HepG2 (cell line): Measurements from ENCODE around the gene ETS1.

Experiments
- CEBPB ChIP-seq: IDR thresholded peaks from 2 replicates; pipeline ENCODE4 v1.6.1; 2011; ENCODE audit warnings: low read depth, low read length, improper control_type of control experiment, borderline replicate concordance
- EZH2 ChIP-seq: conservative IDR thresholded peaks from 2 replicates; pipeline ENCODE4 v1.6.1; 2012; ENCODE audit warnings: mild to moderate bottlenecking, low read depth, low read length, moderate library complexity
- KDM4B ChIP-seq: sonication (generic); formaldehyde crosslinking; IDR thresholded peaks from 2 replicates; pipeline ENCODE4 v1.4.0; 2020; ENCODE audit warnings: missing genetic modification reagents
- MAFK ChIP-seq, 2 experiments: IDR thresholded peaks in 1 of 2; conservative IDR thresholded peaks in 1 of 2; 2 replicates each; pipeline ENCODE4 v1.6.1; 2011; ENCODE audit warnings: improper control_type of control experiment in 2 of 2, low read length in 2 of 2
- PAX8 ChIP-seq: sonication (generic); formaldehyde crosslinking; IDR thresholded peaks from 2 replicates; pipeline ENCODE4 v1.8.0; 2022; ENCODE audit warnings: mild to moderate bottlenecking, missing genetic modification reagents, borderline replicate concordance
- PHF20 ChIP-seq: sonication (generic); formaldehyde crosslinking; IDR thresholded peaks from 2 replicates; pipeline ENCODE4 v1.5.0; 2020; ENCODE audit warnings: mild to moderate bottlenecking, missing genetic modification reagents
- POLR2A ChIP-seq, 2 experiments: IDR thresholded peaks; 2 replicates each; pipeline ENCODE4 v1.6.1; 2011; ENCODE audit warnings: low read depth in 2 of 2, low read length in 2 of 2, mild to moderate bottlenecking in 1 of 2, moderate library complexity in 1 of 2; ENCODE audit not compliant: insufficient read depth in 1 of 2
- SIX1 ChIP-seq: sonication (generic); formaldehyde crosslinking; IDR thresholded peaks from 2 replicates; pipeline ENCODE4 v1.4.0; 2020; ENCODE audit warnings: missing genetic modification reagents, borderline replicate concordance
- YY1 ChIP-seq: IDR thresholded peaks from 2 replicates; pipeline ENCODE4 v1.6.1; 2011; ENCODE audit warnings: low read length, low read depth, moderate library complexity, mild to moderate bottlenecking; ENCODE audit not compliant: insufficient read depth, insufficient replicate concordance
- ZFX ChIP-seq: sonication (generic); formaldehyde crosslinking; IDR thresholded peaks from 2 replicates; pipeline ENCODE4 v1.4.0; 2020; ENCODE audit warnings: mild to moderate bottlenecking, low read depth, missing genetic modification reagents, moderate library complexity
- ZNF17 ChIP-seq: sonication (generic); formaldehyde crosslinking; IDR thresholded peaks from 2 replicates; pipeline ENCODE4 v1.5.0; 2020; ENCODE audit warnings: mild to moderate bottlenecking, missing genetic modification reagents
- TF ChIP-seq, protein P1 (sequence below): sonication (generic); formaldehyde crosslinking; IDR thresholded peaks from 2 replicates; pipeline ENCODE4 v1.8.0; 2022; ENCODE audit warnings: low read depth, missing genetic modification reagents
- TF ChIP-seq, protein P2 (sequence below): sonication (generic); formaldehyde crosslinking; IDR thresholded peaks from 2 replicates; pipeline ENCODE4 v1.8.1; 2022; ENCODE audit warnings: low read depth, mild to moderate bottlenecking, missing genetic modification reagents
- TF ChIP-seq, protein P3 (sequence below): sonication (generic); formaldehyde crosslinking; IDR thresholded peaks from 2 replicates; pipeline ENCODE4 v1.5.0; 2020; ENCODE audit warnings: mild to moderate bottlenecking, missing genetic modification reagents, moderate library complexity

DNA sequence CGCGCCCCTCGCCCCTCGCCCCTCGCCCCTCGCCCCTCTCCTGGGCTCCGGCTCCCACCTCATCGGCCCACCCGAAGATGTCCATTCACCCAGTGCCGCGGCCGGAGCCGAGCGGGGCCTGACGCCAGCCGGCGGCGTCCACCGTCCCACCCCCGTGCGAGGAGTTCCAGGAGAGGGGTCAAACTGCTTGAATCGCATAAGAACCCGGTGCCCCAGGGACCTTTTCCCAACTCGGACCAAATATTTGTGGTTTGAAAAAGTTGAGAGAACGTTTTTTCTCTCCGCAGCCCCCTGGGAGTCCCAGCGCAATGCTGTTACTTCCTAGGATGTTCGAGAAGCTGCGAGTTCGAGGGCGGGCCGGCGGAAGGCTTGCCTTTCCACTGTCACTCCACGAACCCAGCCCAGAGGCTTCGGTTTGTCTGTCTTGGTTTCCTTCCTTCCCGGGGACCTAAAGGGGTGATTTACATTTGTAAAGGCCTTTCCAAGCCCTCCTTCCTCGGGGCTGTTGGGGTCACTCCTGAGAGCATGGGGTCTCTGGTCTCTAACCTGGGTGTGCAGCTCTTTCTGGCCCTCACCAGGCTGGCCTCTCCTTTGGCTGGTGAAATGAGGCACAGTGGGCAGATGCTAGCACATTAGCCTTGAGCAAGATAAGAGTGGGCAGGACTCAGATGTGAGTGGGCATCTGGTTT, 38.0 kb downstream of the ETS1 start:
- TF ChIP-seq CEBPB, result no peak
- no peak for TF ChIP-seq MAFK (conservative IDR thresholded peaks at IDR 0.05 in 1 of 2, IDR thresholded peaks at IDR 0.05 in 1 of 2; ENCODE audit: low read length in 2 of 2)
- no peak for TF ChIP-seq ZNF17
- TF ChIP-seq SIX1, result no peak
- TF ChIP-seq YY1, result no peak
- no peak for TF ChIP-seq PAX8 (CRISPR knock-in tag)
- no peak for TF ChIP-seq POLR2A (IDR thresholded peaks at IDR 0.05; ENCODE audit: insufficient read depth in 1 of 2, low read depth in 2 of 2, low read length in 2 of 2)
- no peak for TF ChIP-seq EZH2
- no peak for TF ChIP-seq ZFX
- TF ChIP-seq, protein P1, sequence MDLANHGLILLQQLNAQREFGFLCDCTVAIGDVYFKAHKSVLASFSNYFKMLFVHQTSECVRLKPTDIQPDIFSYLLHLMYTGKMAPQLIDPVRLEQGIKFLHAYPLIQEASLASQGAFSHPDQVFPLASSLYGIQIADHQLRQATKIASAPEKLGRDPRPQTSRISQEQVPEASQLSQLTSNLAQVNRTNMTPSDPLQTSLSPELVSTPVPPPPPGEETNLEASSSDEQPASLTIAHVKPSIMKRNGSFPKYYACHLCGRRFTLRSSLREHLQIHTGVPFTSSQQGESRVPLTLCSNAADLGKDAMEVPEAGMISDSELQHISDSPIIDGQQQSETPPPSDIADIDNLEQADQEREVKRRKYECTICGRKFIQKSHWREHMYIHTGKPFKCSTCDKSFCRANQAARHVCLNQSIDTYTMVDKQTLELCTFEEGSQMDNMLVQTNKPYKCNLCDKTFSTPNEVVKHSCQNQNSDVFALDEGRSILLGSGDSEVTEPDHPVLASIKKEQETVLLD (CRISPR knock-in tag), result no peak
- TF ChIP-seq, protein P2, sequence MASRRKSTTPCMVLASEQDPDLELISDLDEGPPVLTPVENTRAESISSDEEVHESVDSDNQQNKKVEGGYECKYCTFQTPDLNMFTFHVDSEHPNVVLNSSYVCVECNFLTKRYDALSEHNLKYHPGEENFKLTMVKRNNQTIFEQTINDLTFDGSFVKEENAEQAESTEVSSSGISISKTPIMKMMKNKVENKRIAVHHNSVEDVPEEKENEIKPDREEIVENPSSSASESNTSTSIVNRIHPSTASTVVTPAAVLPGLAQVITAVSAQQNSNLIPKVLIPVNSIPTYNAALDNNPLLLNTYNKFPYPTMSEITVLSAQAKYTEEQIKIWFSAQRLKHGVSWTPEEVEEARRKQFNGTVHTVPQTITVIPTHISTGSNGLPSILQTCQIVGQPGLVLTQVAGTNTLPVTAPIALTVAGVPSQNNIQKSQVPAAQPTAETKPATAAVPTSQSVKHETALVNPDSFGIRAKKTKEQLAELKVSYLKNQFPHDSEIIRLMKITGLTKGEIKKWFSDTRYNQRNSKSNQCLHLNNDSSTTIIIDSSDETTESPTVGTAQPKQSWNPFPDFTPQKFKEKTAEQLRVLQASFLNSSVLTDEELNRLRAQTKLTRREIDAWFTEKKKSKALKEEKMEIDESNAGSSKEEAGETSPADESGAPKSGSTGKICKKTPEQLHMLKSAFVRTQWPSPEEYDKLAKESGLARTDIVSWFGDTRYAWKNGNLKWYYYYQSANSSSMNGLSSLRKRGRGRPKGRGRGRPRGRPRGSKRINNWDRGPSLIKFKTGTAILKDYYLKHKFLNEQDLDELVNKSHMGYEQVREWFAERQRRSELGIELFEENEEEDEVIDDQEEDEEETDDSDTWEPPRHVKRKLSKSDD (CRISPR knock-in tag), result no peak
- TF ChIP-seq, protein P3, sequence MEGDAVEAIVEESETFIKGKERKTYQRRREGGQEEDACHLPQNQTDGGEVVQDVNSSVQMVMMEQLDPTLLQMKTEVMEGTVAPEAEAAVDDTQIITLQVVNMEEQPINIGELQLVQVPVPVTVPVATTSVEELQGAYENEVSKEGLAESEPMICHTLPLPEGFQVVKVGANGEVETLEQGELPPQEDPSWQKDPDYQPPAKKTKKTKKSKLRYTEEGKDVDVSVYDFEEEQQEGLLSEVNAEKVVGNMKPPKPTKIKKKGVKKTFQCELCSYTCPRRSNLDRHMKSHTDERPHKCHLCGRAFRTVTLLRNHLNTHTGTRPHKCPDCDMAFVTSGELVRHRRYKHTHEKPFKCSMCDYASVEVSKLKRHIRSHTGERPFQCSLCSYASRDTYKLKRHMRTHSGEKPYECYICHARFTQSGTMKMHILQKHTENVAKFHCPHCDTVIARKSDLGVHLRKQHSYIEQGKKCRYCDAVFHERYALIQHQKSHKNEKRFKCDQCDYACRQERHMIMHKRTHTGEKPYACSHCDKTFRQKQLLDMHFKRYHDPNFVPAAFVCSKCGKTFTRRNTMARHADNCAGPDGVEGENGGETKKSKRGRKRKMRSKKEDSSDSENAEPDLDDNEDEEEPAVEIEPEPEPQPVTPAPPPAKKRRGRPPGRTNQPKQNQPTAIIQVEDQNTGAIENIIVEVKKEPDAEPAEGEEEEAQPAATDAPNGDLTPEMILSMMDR (CRISPR knock-in tag), result no peak
- no peak for TF ChIP-seq KDM4B (CRISPR knock-in tag)
- TF ChIP-seq PHF20 (CRISPR knock-in tag), result no peak
